ENCODE data around the gene EXOC3L4. TPM values are rescaled to one million over a fixed set of nuclear protein-coding genes. Genes with fewer than 3 reads are reported as not detected.

The EXOC3L4 gene
- polyA plus RNA-seq, 1 donor (not counting 4 experiments of a cell fraction or from before 2014, with no cell fraction given) = not detected

DNA sequence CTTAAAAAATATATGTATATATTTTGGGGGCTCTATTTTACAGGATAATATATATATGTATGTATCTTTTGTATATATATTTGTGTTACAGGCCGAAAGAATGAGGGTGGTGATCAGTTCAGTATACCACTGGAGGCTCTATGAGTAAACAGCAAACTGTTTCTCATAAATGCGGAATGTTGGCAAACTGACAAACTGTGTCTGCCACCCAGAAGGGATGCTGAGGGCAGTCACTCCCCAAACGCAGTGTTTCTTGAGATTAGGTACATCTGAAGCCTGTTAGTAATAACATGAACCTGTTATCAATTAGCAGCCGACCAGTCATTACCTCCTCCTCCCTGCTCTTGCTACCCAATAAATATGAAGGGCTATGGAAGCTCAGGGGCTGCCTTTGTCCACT is 49.6 kb downstream of the EXOC3L4 start:
- H3K27ac ChIP-seq (ENCODE audit: control insufficient read depth, insufficient read depth, low read length) = no peak overlapping the region
- no peak overlapping the region for H2AFZ ChIP-seq (ENCODE audit: control insufficient read depth, low read length)
- no peaks in the 10 kb centered on the region for H3K79me2 ChIP-seq (ENCODE audit: control insufficient read depth, insufficient read depth, low read length)
- no peak overlapping the region for H3K4me3 ChIP-seq (ENCODE audit: control insufficient read depth in 2 of 3, extremely low read depth in 1 of 3, insufficient read depth in 2 of 3, low read depth in 1 of 3, low read length in 3 of 3)
- H4K20me1 ChIP-seq (ENCODE audit: control insufficient read depth, extremely low read depth, insufficient read depth, low read length) = no peaks in the 10 kb centered on the region
- dilution Hi-C loops (cut with MboI; ENCODE audit: extremely low pct_ligation_motif_present, low sequenced_read_pairs) = no loop called here
- FAIRE-seq = no peak
- peaks cover 2% of the 10 kb centered on the region for H3K4me1 ChIP-seq (ENCODE audit: control insufficient read depth, extremely low read depth, insufficient read depth, low read length)
- H3K4me2 ChIP-seq (ENCODE audit: control insufficient read depth, extremely low read depth, insufficient read depth, low read depth, low read length) = no peak overlapping the region
- no peaks in the 10 kb centered on the region for H3K9me1 ChIP-seq (ENCODE audit: control insufficient read depth, extremely low read depth, insufficient read depth, low read length)
- no peaks in the 10 kb centered on the region for H3K36me3 ChIP-seq (ENCODE audit: control insufficient read depth in 2 of 2, extremely low read depth in 1 of 2, insufficient read depth in 2 of 2, low read length in 2 of 2)
- no peak for DNase-seq (ENCODE audit: low read depth, low spot score)
- no peaks in the 10 kb centered on the region for H3K9me3 ChIP-seq (ENCODE audit: control insufficient read depth, low read depth, low read length)
- no peak overlapping the region for H3K9ac ChIP-seq (ENCODE audit: control insufficient read depth, extremely low read depth, insufficient read depth, low read length)
- peaks cover 28% of the 10 kb centered on the region for H3K27me3 ChIP-seq (ENCODE audit: control insufficient read depth, extremely low read depth, insufficient read depth, low read length)
- no peak for TF ChIP-seq EZH2 (IDR thresholded peaks at IDR 0.05; ENCODE audit: low read length)
- TF ChIP-seq, protein P1, sequence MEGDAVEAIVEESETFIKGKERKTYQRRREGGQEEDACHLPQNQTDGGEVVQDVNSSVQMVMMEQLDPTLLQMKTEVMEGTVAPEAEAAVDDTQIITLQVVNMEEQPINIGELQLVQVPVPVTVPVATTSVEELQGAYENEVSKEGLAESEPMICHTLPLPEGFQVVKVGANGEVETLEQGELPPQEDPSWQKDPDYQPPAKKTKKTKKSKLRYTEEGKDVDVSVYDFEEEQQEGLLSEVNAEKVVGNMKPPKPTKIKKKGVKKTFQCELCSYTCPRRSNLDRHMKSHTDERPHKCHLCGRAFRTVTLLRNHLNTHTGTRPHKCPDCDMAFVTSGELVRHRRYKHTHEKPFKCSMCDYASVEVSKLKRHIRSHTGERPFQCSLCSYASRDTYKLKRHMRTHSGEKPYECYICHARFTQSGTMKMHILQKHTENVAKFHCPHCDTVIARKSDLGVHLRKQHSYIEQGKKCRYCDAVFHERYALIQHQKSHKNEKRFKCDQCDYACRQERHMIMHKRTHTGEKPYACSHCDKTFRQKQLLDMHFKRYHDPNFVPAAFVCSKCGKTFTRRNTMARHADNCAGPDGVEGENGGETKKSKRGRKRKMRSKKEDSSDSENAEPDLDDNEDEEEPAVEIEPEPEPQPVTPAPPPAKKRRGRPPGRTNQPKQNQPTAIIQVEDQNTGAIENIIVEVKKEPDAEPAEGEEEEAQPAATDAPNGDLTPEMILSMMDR (optimal IDR thresholded peaks at IDR 0.05 in 1 of 3, IDR thresholded peaks at IDR 0.05 in 1 of 3, conservative IDR thresholded peaks at IDR 0.05 in 1 of 3; ENCODE audit: extremely low read depth in 1 of 3, insufficient read depth in 2 of 3, low read length in 3 of 3) = no peak

DNA sequence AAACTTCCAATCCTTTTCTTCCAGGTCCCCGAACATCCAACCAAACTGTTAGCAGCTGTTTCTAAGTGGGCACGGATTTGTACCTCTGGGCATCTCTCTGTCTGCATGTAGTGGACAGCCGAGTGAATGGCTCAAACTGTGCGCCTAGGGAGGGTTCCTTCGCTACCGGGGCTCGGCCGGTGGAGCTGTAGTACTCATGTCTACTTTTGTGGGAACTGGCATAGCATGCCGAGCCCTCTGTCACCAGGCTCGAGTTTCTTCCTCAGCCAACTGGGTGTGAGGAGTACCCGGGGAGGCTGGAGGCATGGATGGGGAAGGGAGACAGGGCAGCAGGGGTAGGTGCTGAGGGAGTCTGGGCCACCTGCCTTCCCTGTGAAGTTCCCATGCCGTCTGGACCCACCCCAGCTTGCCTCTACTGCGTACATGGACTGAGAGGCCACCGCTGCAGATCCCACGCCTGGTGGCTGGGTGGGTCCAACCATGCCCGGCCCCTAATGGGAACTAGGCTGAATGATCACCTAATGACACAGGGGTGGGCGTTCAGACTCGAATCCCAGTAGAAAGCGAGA is 51.7 kb downstream of the EXOC3L4 start:
- no peaks in the 10 kb centered on the region for H3K79me2 ChIP-seq (ENCODE audit: control insufficient read depth, insufficient read depth, low read length)
- H3K9ac ChIP-seq (ENCODE audit: control insufficient read depth, extremely low read depth, insufficient read depth, low read length) = no peak overlapping the region
- no peak overlapping the region for H3K27ac ChIP-seq (ENCODE audit: control insufficient read depth, insufficient read depth, low read length)
- dilution Hi-C loops (cut with MboI; ENCODE audit: extremely low pct_ligation_motif_present, low sequenced_read_pairs) = no loop called here
- no peaks in the 10 kb centered on the region for H3K9me3 ChIP-seq (ENCODE audit: control insufficient read depth, low read depth, low read length)
- FAIRE-seq = no peak
- H4K20me1 ChIP-seq (ENCODE audit: control insufficient read depth, extremely low read depth, insufficient read depth, low read length) = no peaks in the 10 kb centered on the region
- H3K27me3 ChIP-seq (ENCODE audit: control insufficient read depth, extremely low read depth, insufficient read depth, low read length) = peaks cover 17% of the 10 kb centered on the region
- H3K36me3 ChIP-seq (ENCODE audit: control insufficient read depth in 2 of 2, extremely low read depth in 1 of 2, insufficient read depth in 2 of 2, low read length in 2 of 2) = no peaks in the 10 kb centered on the region
- DNase-seq (ENCODE audit: low read depth, low spot score) = no peak
- no peak overlapping the region for H3K4me3 ChIP-seq (ENCODE audit: control insufficient read depth in 2 of 3, extremely low read depth in 1 of 3, insufficient read depth in 2 of 3, low read depth in 1 of 3, low read length in 3 of 3)
- H3K4me1 ChIP-seq (ENCODE audit: control insufficient read depth, extremely low read depth, insufficient read depth, low read length) = peaks cover 2% of the 10 kb centered on the region
- TF ChIP-seq, protein P1 (optimal IDR thresholded peaks at IDR 0.05 in 1 of 3, IDR thresholded peaks at IDR 0.05 in 1 of 3, conservative IDR thresholded peaks at IDR 0.05 in 1 of 3; ENCODE audit: extremely low read depth in 1 of 3, insufficient read depth in 2 of 3, low read length in 3 of 3) = no peak
- no peak for TF ChIP-seq EZH2 (IDR thresholded peaks at IDR 0.05; ENCODE audit: low read length)
- H3K4me2 ChIP-seq (ENCODE audit: control insufficient read depth, extremely low read depth, insufficient read depth, low read depth, low read length) = no peak overlapping the region
- H2AFZ ChIP-seq (ENCODE audit: control insufficient read depth, low read length) = no peak overlapping the region
- H3K9me1 ChIP-seq (ENCODE audit: control insufficient read depth, extremely low read depth, insufficient read depth, low read length) = no peaks in the 10 kb centered on the region
